HEK293 (cell line): Measurements from ENCODE around the gene NECAP2.

Experiments used
- CTCF ChIA-PET: fragments of 350-600 bp; formaldehyde crosslinking; extraction: SDS; loops from one replicate; lab custom pipeline; 2021; ENCODE audit warnings: antibody characterized with exemption; lab: Yijun Ruan, JAX
- POLR2A ChIA-PET: fragments of 300-600 bp; formaldehyde crosslinking; extraction: SDS; loops from one replicate; lab custom pipeline; 2020; ENCODE audit warnings: antibody characterized with exemption, inconsistent platforms; lab: Yijun Ruan, JAX
- H3K27ac ChIP-seq: fragments of 200-500 bp; sonication (Bioruptor generic); 2 replicates; pipeline ENCODE4 v1.5.1; 2014; ENCODE audit warnings: low read depth, low read length, control low read depth, inconsistent platforms; ENCODE audit errors: extremely low read depth
- H3K36me3 ChIP-seq, 2 experiments: fragments of 200-500 bp in 1 of 2; sonication (Bioruptor generic) in 1 of 2; 1 replicate in 1 of 2; 2 replicates in 1 of 2; pipeline ENCODE4 v1.5.1; 2014 to 2017; ENCODE audit warnings: inconsistent platforms in 2 of 2, low read length in 2 of 2; ENCODE audit not compliant: control insufficient read depth in 2 of 2, insufficient read depth in 1 of 2
- H3K4me1 ChIP-seq: fragments of 200-500 bp; sonication (Bioruptor generic); 2 replicates; pipeline ENCODE4 v1.5.1; 2014; ENCODE audit warnings: mild to moderate bottlenecking, low read length, inconsistent platforms; ENCODE audit not compliant: control insufficient read depth, insufficient read depth
- H3K4me3 ChIP-seq: 2 replicates; pipeline ENCODE4 v1.5.1; 2011; ENCODE audit warnings: low read depth, mild to moderate bottlenecking, control low read depth, low read length, moderate library complexity
- H3K9me3 ChIP-seq: fragments of 200-500 bp; sonication (Bioruptor generic); 2 replicates; pipeline ENCODE4 v1.5.1; 2014; ENCODE audit warnings: low read depth, low read length, inconsistent platforms; ENCODE audit not compliant: control insufficient read depth, insufficient read depth
- EGR2 ChIP-seq: fragments of 450-650 bp; formaldehyde crosslinking; IDR thresholded peaks from 2 replicates; pipeline ENCODE4 v1.5.1; 2016; ENCODE audit warnings: low read depth, missing biosample characterization, missing genetic modification characterization
- HOXA7 ChIP-seq: sonication (generic); formaldehyde crosslinking; IDR thresholded peaks from 2 replicates; pipeline ENCODE4 v1.8.1; 2022; ENCODE audit warnings: missing genetic modification reagents, borderline replicate concordance
- HOXC10 ChIP-seq: sonication (generic); formaldehyde crosslinking; IDR thresholded peaks from 2 replicates; pipeline ENCODE4 v1.8.1; 2023; ENCODE audit warnings: mild to moderate bottlenecking, missing genetic modification reagents
- KLF16 ChIP-seq: fragments of 450-650 bp; formaldehyde crosslinking; IDR thresholded peaks from 2 replicates; pipeline ENCODE4 v1.5.1; 2017; ENCODE audit warnings: missing biosample characterization, missing genetic modification characterization
- KLF7 ChIP-seq: fragments of 450-650 bp; formaldehyde crosslinking; IDR thresholded peaks from 2 replicates; pipeline ENCODE4 v1.5.1; 2016; ENCODE audit warnings: missing biosample characterization, missing genetic modification characterization, borderline replicate concordance
- OSR2 ChIP-seq: fragments of 450-650 bp; formaldehyde crosslinking; IDR thresholded peaks from 2 replicates; pipeline ENCODE4 v1.5.1; 2016; ENCODE audit warnings: missing biosample characterization, missing genetic modification characterization
- SALL2 ChIP-seq: fragments of 450-650 bp; formaldehyde crosslinking; IDR thresholded peaks from 2 replicates; pipeline ENCODE4 v1.5.0; 2017; ENCODE audit warnings: missing biosample characterization, mild to moderate bottlenecking, missing genetic modification characterization, borderline replicate concordance
- ZNF140 ChIP-seq: fragments of 450-650 bp; formaldehyde crosslinking; IDR thresholded peaks from 2 replicates; pipeline ENCODE4 v1.5.1; 2016; ENCODE audit warnings: missing biosample characterization, missing genetic modification characterization
- ZNF221 ChIP-seq: fragments of 450-650 bp; formaldehyde crosslinking; IDR thresholded peaks from 2 replicates; pipeline ENCODE4 v1.5.1; 2017; ENCODE audit warnings: missing biosample characterization, missing genetic modification characterization, borderline replicate concordance
- ZNF239 ChIP-seq: fragments of 450-650 bp; formaldehyde crosslinking; IDR thresholded peaks from 2 replicates; pipeline ENCODE4 v1.5.1; 2016; ENCODE audit warnings: missing biosample characterization, missing genetic modification characterization
- ZNF311 ChIP-seq: fragments of 450-650 bp; formaldehyde crosslinking; IDR thresholded peaks from 2 replicates; pipeline ENCODE4 v1.5.1; 2017; ENCODE audit warnings: missing biosample characterization, missing genetic modification characterization, borderline replicate concordance
- ZNF366 ChIP-seq: fragments of 450-650 bp; formaldehyde crosslinking; conservative IDR thresholded peaks from 2 replicates; pipeline ENCODE4 v1.5.1; 2016; ENCODE audit warnings: missing biosample characterization, missing genetic modification characterization
- ZNF555 ChIP-seq: fragments of 450-650 bp; formaldehyde crosslinking; conservative IDR thresholded peaks from 2 replicates; pipeline ENCODE4 v1.5.1; 2017; ENCODE audit warnings: missing biosample characterization, mild to moderate bottlenecking, missing genetic modification characterization, inconsistent platforms
- ZNF571 ChIP-seq: fragments of 450-650 bp; formaldehyde crosslinking; IDR thresholded peaks from 2 replicates; pipeline ENCODE4 v1.5.0; 2017; ENCODE audit warnings: missing biosample characterization, missing genetic modification characterization
- ZNF76 ChIP-seq: fragments of 450-650 bp; formaldehyde crosslinking; IDR thresholded peaks from 2 replicates; pipeline ENCODE4; 2016; ENCODE audit warnings: low read depth, missing biosample characterization, missing genetic modification characterization, borderline replicate concordance
- TF ChIP-seq, protein P1 (sequence below): fragments of 450-650 bp; formaldehyde crosslinking; IDR thresholded peaks from 2 replicates; pipeline ENCODE4 v1.5.1; 2017; ENCODE audit warnings: missing biosample characterization, missing genetic modification characterization
- TF ChIP-seq, protein P2 (sequence below): fragments of 450-650 bp; formaldehyde crosslinking; IDR thresholded peaks from 2 replicates; pipeline ENCODE4 v1.5.1; 2016; ENCODE audit warnings: missing biosample characterization, missing genetic modification characterization
- TF ChIP-seq, protein P3 (sequence below): fragments of 450-650 bp; formaldehyde crosslinking; IDR thresholded peaks from 2 replicates; pipeline ENCODE4 v1.5.1; 2016; ENCODE audit warnings: missing biosample characterization, missing genetic modification characterization
- TF ChIP-seq, protein P4 (sequence below): fragments of 450-650 bp; formaldehyde crosslinking; IDR thresholded peaks from 2 replicates; pipeline ENCODE4 v1.5.1; 2016; ENCODE audit warnings: missing biosample characterization, missing genetic modification characterization
- TF ChIP-seq, protein P5 (sequence below): fragments of 450-650 bp; formaldehyde crosslinking; IDR thresholded peaks from 2 replicates; pipeline ENCODE4 v1.5.1; 2016; ENCODE audit warnings: missing biosample characterization, missing genetic modification characterization
- TF ChIP-seq, protein P6 (sequence below): fragments of 450-650 bp; formaldehyde crosslinking; IDR thresholded peaks from 2 replicates; pipeline ENCODE4 v1.5.1; 2016; ENCODE audit warnings: missing biosample characterization, missing genetic modification characterization

NECAP2 gene

DNA sequence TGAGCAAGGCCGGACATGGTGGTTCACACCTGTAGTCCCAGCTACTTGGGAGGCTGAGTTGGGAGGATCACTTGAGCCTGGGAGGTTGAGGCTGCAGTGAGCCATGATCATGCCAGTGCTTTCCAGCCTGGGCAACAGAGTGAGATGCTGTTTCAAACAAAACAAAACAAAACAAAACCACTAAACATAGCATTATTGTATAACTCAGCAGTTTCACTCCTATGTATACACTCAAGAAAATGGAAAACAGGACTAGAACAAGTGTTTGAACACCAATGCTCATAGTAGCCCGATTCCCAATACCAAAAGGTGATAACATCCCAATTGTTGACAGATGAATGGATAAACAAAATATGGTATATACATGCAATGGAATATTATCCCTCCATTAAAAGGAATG is 2.0 kb upstream of the NECAP2 start:
- Histone ChIP-seq H3K4me3 (no peak overlapping the region), H3K4me1 (no peaks in the 10 kb centered on the region), H3K27ac (no peak overlapping the region), H3K36me3 (peaks cover 0 to 16% of the 10 kb centered on the region in 2 experiments; a peak in 2 of 3 replicates), H3K9me3 (no peaks in the 10 kb centered on the region)
- ChIA-PET CTCF (interaction anchor here (0.6 kb wide), 1 partner anchor 40 kb away, joined by 4 read pairs; no protein-coding TSS in a partner anchor), POLR2A (no interaction called here)
- TF ChIP-seq HOXA7 (CRISPR knock-in tag) (no peak), ZNF140 (tag by site-specific recombination) (no peak), KLF7 (tag by site-specific recombination) (no peak), ZNF239 (tag by site-specific recombination) (no peak), ZNF555 (tag by site-specific recombination) (no peak), KLF16 (tag by site-specific recombination) (no peak), ZNF366 (tag by site-specific recombination) (no peak), OSR2 (tag by site-specific recombination) (no peak), ZNF311 (tag by site-specific recombination) (no peak)
- TF ChIP-seq, protein P1, sequence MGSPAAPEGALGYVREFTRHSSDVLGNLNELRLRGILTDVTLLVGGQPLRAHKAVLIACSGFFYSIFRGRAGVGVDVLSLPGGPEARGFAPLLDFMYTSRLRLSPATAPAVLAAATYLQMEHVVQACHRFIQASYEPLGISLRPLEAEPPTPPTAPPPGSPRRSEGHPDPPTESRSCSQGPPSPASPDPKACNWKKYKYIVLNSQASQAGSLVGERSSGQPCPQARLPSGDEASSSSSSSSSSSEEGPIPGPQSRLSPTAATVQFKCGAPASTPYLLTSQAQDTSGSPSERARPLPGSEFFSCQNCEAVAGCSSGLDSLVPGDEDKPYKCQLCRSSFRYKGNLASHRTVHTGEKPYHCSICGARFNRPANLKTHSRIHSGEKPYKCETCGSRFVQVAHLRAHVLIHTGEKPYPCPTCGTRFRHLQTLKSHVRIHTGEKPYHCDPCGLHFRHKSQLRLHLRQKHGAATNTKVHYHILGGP (tag by site-specific recombination) = no peak
- TF ChIP-seq, protein P2, sequence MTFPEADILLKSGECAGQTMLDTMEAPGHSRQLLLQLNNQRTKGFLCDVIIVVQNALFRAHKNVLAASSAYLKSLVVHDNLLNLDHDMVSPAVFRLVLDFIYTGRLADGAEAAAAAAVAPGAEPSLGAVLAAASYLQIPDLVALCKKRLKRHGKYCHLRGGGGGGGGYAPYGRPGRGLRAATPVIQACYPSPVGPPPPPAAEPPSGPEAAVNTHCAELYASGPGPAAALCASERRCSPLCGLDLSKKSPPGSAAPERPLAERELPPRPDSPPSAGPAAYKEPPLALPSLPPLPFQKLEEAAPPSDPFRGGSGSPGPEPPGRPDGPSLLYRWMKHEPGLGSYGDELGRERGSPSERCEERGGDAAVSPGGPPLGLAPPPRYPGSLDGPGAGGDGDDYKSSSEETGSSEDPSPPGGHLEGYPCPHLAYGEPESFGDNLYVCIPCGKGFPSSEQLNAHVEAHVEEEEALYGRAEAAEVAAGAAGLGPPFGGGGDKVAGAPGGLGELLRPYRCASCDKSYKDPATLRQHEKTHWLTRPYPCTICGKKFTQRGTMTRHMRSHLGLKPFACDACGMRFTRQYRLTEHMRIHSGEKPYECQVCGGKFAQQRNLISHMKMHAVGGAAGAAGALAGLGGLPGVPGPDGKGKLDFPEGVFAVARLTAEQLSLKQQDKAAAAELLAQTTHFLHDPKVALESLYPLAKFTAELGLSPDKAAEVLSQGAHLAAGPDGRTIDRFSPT (tag by site-specific recombination) = no peak
- TF ChIP-seq, protein P3, sequence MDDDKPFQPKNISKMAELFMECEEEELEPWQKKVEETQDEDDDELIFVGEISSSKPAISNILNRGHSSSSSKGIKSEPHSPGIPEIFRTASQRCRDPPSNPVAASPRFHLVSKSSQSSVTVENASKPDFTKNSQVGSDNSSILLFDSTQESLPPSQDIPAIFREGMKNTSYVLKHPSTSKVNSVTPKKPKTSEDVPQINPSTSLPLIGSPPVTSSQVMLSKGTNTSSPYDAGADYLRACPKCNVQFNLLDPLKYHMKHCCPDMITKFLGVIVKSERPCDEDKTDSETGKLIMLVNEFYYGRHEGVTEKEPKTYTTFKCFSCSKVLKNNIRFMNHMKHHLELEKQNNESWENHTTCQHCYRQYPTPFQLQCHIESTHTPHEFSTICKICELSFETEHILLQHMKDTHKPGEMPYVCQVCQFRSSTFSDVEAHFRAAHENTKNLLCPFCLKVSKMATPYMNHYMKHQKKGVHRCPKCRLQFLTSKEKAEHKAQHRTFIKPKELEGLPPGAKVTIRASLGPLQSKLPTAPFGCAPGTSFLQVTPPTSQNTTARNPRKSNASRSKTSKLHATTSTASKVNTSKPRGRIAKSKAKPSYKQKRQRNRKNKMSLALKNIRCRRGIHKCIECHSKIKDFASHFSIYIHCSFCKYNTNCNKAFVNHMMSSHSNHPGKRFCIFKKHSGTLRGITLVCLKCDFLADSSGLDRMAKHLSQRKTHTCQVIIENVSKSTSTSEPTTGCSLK = no peak

DNA sequence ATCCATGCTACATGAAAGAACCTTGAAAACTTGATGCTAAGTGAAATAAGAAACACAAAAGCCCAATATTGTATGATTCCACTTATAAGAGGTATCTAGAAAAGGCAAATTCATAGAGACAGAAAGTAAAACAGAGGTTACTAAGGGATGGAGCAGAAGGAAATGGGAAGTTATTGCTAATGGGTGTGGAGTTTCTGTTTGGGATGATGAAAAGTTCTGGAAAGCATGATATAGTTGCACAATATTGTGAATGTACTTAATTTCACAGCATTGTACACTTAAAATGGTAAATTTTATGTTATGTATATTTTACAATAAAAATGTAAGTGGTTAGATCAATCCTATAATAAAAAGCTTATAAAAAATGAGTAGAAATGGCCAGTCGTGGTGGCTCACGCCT is 1.6 kb upstream of the NECAP2 start:
- H3K9me3 ChIP-seq = no peaks in the 10 kb centered on the region
- no peak overlapping the region for H3K27ac ChIP-seq
- H3K36me3 ChIP-seq = peaks cover 0 to 20% of the 10 kb centered on the region in 2 experiments; a peak in 2 of 3 replicates
- POLR2A ChIA-PET = no interaction called here
- TF ChIP-seq, protein P4, sequence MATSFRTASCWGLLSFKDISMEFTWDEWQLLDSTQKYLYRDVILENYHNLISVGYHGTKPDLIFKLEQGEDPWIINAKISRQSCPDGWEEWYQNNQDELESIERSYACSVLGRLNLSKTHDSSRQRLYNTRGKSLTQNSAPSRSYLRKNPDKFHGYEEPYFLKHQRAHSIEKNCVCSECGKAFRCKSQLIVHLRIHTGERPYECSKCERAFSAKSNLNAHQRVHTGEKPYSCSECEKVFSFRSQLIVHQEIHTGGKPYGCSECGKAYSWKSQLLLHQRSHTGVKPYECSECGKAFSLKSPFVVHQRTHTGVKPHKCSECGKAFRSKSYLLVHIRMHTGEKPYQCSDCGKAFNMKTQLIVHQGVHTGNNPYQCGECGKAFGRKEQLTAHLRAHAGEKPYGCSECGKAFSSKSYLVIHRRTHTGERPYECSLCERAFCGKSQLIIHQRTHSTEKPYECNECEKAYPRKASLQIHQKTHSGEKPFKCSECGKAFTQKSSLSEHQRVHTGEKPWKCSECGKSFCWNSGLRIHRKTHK (tag by site-specific recombination) = no peak
- TF ChIP-seq ZNF571 (tag by site-specific recombination) (no peak), SALL2 (tag by site-specific recombination) (no peak), ZNF221 (tag by site-specific recombination) (no peak), ZNF76 (tag by site-specific recombination) (no peak), HOXC10 (CRISPR knock-in tag) (no peak), EGR2 (tag by site-specific recombination) (no peak)
- TF ChIP-seq, protein P5, sequence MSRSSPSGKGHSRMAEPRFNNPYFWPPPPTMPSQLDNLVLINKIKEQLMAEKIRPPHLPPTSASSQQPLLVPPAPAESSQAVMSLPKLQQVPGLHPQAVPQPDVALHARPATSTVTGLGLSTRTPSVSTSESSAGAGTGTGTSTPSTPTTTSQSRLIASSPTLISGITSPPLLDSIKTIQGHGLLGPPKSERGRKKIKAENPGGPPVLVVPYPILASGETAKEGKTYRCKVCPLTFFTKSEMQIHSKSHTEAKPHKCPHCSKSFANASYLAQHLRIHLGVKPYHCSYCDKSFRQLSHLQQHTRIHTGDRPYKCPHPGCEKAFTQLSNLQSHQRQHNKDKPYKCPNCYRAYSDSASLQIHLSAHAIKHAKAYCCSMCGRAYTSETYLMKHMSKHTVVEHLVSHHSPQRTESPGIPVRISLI (tag by site-specific recombination) = no peak
- TF ChIP-seq, protein P6, sequence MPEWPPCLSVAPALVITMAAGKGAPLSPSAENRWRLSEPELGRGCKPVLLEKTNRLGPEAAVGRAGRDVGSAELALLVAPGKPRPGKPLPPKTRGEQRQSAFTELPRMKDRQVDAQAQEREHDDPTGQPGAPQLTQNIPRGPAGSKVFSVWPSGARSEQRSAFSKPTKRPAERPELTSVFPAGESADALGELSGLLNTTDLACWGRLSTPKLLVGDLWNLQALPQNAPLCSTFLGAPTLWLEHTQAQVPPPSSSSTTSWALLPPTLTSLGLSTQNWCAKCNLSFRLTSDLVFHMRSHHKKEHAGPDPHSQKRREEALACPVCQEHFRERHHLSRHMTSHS (tag by site-specific recombination) = no peak
- TF ChIP-seq, all 188 proteins: peak for 0
- CTCF ChIA-PET = interaction anchor here (0.6 to 1.8 kb wide), 3 partner anchors 8 to 357 kb away, joined by 4 to 12 read pairs (median 4); no protein-coding TSS in a partner anchor
- Histone ChIP-seq H3K4me1 (no peaks in the 10 kb centered on the region), H3K4me3 (no peak overlapping the region)
